Renal pelvis (tissue), 4 donors: Measurements from ENCODE around the gene QSOX1. TPM values are rescaled to one million over a fixed set of nuclear protein-coding genes. Genes with fewer than 3 reads are reported as not detected.

Experiments
- DNase-seq: peaks from one replicate; pipeline ENCODE4 v3.0.0-alpha.2; 2013
- polyA plus RNA-seq, 3 donors: library from polyadenylated mRNA; unstranded; fragments of 120-200 nt; gene quantifications; one replicate each; pipeline ENCODE4 v1.2.1, GENCODE V29; 2013; ENCODE audit not compliant: insufficient read length in 3 of 3

The QSOX1 gene
- polyA plus RNA-seq, 3 donors = 59.2 to 68.7 (median 67.7) TPM

DNA sequence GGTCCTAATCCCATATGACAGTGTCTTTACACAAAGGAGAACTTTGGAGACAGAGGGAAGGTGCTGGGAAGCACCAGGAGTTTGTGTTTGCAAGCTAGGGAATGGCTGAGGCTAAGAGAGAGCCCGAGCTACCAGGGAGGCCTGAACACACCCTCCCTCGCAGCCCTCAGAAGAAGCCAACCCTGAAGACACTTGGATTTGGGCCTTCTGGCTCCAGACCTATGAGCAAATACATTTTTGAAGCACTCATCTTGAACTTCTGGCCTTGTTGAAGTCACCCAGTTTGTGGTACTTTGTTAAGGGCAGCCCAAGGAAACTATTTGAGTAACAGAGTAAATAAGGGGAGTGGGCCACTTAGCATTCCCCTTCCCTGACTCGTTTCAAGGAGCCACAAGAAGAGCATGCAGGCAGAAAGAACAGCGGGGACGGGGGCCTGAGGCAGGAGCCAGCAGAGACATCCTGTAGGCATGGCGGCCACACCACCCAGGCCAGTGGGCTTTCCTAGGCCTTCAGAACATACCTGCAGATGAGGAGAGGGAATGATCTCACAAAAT, 13.2 kb upstream of the QSOX1 start:
- DNase-seq = no peak

DNA sequence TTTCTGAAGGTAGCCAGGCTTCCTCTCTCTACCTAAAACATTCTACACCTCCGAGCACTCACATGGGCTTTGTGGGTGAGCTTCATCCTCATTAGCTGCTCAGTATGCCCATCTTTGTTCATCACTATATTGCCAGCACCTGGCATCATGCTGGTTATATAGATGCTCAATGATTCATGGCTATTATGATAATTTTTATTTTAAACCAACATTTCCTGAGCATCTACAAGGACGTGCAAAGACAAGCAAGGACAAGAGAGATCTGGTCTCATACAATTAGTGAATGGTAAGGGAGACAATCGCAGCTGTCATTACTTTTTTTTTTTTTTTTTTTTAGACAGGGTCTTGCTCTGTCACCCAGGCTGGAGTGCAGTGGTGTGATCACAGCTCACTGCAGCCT, 11.3 kb upstream of the QSOX1 start:
- no peak for DNase-seq

DNA sequence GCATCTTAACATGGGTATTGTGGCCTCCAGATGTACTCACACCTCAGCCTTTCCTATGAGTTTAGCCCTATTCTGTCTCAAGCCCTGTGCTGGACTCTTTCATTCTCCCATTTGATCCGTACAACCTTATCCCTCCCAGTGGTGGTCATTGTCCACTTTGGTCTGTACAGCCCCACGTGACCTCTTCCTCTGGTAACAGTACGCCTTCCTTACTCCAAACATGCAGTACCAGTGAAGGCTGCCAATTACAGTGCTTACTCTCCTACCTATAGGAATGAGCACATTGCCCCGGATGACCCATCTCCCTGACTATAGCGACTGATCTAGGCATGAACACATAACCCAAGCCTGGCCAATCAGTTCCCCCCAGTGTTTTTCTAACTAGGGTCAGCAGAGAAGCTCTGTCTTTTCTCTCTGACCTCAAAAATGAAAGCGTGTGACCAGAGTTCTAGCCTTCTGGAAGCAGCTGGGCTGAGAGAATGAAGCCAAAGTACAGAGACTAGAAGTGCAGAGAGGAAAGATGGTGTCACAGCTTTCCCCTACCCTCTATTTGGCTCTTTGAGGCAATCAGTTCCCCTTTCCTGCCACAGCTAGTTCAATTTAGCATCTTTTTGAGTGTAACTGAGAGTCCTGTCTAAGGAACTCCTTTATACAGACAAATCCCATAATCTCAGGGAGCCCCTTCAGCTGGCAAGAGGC, 9.9 kb upstream of the QSOX1 start:
- no peak for DNase-seq

DNA sequence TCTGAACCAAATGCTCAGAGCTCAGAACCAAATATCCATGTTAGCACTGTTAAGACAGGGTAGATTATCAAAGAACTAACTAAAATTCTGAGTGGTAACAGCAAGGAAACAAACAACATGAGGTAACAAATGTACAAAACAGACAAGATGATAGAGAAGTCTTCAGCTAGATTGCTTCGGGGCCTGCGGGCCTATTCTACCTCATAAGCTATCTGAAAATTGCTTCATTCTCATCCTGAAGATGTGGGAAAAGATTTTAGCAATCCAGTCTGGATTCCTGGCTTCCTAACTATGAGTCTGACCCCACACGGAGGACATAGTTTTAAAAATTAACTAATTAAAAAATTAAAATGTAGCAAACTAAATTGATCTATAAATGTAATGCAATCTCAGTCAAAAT, 9.2 kb upstream of the QSOX1 start:
- DNase-seq = no peak

DNA sequence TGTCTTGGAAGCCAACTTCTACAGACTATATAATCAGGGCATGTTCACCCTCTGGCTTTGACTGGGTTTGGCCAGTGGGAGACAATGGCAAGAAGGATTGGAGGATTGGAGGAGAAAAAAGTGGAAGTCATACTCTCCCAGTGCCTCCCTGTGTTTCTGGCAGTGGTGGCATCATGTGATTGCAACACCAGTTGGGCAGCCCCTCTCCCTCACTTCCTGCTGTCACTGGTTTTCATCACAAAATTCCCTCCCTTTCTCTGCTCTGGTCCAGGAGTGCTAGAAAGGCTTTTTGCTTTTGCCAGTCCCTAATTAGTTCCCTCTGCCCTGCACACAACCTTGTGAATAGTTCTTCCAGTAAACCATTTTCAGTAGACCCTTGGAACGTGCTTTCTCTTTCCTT, 3.7 kb upstream of the QSOX1 start:
- no peak for DNase-seq

DNA sequence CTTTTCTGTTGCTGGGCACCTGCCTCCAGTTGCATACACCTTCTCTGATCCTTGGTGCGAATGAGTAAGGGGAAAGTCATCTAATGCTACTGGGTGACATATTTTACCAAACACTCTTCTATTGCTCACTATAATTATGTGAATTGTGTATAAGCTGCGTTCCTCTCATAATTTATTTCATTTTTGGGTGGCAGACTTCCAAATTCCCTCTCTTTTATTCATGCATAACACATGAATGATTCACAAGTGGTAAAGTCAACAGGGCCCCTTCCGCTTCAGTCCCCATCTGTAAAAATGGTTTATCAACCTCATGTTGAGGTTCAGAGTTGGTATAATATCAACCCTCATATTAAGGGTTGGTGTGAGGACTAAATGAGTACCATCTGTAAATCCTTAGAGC, 3.2 kb upstream of the QSOX1 start:
- no peak for DNase-seq

DNA sequence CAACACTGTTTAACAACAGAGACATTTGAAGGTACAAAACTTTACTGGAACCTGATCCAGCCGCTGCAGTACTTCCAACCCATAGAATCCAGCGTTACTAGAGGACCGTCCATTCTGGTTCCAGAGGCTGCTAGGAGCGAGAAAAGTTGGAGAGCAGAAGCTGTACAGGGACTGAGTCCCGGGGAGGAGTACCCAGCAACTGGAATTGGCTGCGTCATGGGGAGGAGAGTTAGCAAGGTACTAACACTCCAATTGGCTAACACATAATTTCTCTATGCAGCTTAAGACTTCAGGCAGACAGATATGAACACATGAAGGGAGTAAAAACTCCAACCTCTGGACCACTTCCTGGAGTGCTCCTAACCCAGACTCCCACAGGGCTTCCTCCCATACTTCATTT, 2.1 kb upstream of the QSOX1 start:
- DNase-seq = no peak

DNA sequence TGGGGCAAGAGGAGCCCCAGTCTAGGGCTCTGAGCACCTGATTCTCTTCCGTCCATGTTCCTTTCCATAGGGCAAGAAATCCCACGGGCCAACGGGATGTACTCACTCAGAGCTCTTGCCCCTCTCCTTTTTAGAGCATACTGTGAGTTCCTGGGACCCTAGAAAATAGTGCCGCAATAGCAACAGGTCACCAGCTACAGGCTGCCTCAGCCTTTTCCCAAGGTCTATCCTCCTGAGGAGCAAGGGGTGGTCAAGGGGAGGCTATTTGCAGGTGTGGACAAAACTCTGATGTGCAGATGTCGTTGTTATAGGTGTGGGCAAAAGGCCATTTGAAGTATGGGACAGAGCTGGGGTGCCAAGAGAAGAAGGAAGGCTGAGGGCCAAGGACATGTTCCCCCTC, 1.6 kb upstream of the QSOX1 start:
- no peak for DNase-seq

DNA sequence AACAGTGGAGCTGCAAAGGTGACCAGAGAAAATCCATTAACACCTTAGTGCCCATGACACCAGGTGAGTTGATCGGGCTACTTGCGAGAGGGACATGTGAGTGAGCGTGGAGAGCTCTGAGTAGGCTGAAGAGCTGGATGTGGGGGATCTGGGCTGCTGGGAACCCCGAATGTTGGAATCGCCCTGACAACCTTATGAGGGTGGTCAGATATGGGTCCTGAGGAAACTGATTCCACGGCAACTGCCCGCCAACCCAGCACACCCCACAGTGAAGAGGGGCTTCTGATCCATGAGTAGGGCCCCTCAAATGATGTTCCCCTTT, 705 bp upstream of the QSOX1 start:
- no peak for DNase-seq

DNA sequence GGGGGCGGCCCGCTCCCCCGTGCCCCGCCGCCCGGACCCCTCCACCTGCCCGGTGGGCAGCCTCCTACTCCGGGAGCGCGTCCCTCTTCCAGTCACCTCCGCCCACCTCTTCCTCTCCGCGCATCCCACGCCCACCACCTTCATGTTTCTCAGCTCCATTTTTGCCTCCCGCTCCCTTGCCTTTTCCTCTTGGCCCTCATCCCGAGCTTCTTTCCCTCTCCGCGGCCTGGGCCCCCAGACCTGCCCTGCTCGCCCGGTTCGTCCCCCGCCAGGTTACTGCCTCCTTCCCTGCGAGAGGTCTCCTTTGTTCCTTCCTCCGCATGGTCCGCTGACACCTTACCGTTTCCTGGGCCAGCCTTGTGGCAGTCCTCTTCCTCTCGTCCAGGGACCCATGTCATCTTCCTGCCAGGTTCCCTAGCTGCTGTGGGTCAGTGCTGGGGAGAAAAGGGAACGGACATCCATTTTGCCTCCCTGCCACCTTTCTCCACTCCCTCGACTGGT, 563 bp downstream of the QSOX1 start:
- DNase-seq = peak; percentile 22

DNA sequence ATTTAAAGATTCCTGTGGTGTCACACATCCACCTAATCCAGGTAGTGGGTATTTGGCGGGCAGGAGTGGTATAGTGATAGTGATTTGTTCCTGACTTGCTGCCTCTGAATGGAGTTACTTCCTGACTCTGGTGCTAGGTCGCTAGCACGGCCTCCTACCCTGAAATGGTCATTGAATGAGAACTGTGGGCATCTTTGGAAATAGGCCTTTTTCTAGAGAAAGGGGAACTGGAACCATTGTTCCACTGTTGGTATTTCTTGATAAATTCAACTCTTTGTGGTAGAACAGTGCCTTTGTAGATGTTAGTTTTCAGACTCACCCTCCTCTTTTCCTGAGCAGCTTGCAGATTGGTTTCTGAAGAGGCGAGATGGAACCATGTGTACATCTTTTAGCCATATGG, 1.5 kb downstream of the QSOX1 start:
- no peak for DNase-seq

DNA sequence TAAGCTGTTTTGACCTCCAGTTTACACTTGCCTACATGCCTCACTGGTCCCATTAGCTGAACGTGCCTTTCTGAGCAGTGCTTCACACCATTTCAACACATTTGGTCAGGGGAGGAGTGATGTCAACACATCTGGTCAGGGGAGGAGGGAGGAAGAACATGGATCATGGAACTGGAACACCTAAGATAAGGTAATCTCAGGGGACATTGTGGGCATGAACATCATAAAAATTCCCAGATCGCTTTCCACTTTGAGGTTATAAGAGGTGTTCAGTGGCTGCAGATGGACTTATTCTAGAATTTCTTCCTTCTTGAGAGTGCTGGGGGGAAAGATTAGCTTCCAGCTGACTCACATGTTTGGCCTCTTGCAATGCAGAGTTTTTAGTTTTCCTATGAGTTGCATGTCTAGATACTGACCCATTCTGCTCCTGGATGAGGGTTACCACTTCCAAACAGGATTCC, 2.0 kb downstream of the QSOX1 start:
- no peak for DNase-seq

DNA sequence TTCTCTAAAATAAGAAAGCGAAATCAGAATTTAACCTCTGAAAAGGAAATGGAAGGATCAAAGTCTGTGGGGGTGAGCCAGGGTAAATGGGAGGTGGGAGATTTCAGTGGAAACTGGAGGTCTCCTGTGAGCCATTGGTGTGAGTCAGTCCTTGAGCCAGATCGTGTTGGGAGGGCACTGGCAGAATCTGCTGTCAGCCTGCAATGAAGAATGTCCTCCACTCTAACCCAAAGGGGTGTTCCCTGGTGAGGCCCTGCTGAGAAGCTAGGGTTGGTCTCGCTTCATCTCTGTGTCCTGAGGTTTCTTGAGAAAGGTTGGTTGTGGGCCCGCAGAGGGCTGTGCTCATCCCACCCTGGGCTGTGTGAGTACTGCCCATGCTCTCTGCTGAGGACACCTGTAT, 2.4 kb downstream of the QSOX1 start:
- no peak for DNase-seq

DNA sequence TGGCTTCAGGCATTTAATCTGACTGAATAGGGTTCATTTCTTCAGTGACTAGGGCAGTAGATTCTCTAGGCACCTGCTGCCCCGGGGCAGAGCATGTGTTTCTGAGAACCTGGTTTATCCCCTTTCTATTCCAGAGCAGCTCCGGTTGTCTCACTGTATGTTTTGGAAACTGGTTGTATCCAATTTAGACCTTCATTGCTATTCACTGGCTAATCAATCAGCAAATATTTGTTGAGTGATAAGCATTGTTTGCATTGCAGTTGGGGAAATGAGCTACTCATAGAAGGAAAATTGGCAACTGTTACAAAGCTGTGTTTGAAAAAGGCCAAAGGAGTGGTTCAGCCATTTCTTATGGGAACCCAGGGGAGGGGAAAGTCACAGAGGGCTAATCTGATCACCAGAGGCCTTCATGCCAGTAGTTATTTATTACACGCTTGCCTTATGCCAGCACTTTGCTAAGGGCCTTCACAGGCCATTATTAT, 2.9 kb downstream of the QSOX1 start:
- DNase-seq = no peak

DNA sequence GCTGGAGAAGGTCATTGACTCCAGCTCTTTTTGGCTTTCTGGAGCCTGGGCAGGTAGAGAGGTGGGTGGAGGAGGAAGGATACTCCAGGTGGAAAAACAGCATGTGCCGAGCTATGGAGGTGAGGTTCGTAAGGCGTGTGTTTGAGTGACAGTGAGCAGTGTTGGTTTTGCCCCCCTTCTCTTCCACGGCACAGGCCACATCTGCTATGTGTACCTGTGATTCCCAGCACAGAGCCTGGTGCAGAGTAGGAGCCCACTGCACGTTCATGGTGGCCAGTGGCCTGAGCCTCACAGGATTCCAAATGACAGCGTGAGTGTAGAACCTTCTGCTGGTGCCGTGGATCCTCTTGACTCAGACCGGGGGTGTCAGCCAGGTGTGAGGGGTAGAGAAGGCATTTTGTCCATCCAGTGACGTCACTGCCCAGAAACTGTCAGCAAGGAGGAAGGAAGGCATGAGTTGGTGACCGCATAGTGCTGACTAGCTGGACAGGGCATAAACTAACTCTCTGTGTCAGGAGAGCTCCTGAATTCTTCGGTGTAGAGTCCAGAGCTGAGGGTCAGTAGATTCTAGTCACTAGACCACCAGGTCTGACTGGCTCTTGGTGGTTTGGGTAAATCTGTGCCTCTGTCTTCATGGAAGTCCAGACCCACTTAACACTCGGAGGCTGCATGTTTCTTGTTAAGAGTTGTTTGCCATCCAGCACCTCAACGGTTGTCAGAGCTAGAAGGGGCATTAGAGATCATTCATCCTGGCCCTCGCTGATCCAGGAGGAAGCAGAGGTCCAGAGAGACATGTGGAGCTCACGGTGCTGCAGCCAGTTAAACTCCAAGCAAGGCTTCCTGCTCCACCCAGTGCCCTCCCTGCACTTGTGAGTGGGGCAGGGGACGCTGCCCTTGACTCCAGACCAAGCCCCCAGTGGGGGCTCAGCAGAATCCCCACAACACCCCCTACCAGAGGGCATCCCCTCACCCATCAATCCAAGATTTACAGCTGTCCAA, 3.8 kb downstream of the QSOX1 start:
- no peak for DNase-seq

DNA sequence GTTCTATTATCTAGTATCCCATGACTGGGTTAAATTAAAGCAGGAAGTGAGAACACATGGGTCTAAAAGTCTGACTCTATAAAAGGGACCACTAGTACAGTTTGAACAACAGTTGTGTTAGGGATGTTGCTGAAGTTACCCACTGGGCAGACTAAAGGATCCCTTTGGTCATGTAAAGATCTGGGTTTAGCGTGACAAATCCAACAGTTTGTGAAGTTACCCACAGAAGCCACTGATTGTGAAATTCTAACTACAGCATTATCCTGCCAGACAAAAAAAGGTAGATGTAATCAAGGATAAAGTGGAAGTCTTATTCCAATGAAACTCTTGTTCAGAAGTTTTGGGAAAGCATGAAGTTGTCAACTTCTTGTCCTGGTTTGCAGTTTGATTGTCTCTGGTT, 5.7 kb downstream of the QSOX1 start:
- DNase-seq = no peak

DNA sequence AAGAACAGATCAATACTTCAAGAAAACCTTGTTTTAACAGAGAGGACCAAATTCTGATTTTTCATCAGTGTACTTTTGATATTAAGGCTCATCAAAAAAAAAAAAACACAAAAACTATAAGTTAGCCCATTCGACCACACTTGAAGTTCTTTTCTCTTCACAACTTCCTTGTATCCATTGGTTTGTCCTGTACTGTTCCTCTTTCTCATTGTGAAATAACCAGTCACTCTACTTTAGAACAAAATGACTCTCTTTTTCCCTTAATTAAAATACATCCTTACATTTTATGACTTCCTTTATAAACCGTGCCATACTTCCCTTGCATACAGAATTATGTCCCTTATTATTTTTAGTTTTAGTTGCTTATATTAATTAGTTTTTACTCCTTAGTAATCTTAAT, 8.4 kb downstream of the QSOX1 start:
- no peak for DNase-seq

DNA sequence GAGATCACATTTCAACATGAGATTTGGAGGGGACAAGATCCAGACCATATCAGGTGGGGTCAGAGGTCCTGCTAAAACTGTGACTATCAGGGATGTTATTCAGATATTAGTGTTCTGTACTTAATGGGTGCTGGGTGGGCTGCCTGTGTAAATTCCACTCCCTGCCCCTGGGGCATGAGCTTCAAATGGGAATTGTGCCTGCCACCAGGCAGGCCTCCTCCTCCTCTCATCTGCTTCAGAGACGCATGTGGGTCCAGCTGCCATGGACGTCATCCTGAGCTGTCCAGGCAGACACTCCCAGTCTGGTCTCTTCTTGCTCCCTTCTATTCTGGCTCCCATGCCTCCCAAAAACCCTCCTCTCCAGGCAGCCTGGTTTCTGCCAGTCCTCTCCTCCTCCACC, 10.4 kb downstream of the QSOX1 start:
- DNase-seq = no peak

DNA sequence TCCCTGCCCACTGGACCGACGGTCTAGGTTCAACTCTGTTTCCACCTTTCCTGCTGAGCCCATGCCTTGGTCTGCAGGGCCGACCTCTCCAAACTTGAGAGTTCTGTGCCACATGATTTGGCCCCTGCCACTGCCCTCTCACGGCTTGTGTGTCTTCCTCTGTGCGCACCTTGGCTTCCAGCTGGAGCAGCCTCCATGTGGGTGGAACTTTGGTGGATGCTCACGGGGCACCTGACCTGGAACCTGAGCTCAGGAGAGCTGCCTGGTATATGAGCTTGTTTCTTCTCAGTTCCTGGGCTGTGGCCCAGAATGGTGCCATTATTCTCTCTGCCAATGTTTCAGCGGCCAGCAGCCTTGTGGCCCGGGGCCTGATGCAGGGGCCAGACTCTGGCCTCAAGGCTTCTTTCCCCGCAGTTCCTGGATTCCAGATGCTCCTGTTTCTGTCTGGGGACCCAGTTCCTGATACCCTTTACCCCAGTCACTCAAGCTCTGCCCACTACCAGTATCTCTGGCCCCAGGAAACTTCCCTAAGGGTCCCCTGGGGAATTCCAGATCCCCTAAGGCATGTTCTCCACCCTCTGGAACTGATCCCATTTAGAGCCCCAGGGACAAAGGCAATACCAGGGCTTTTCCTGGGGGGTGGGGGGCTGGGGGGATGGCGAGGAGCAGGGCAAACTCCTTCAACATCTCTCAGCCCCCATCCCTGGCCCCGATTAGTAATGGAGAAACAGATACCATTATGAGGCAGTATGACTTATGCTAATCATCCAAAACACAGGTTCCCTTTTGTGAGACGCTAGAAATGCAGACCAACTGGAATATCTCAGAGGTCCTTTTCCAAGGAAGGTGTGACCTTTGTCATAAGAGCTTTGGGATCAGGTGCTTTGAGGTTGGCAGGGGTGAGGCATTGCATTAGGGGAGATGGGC, 11.1 kb downstream of the QSOX1 start:
- DNase-seq = no peak

DNA sequence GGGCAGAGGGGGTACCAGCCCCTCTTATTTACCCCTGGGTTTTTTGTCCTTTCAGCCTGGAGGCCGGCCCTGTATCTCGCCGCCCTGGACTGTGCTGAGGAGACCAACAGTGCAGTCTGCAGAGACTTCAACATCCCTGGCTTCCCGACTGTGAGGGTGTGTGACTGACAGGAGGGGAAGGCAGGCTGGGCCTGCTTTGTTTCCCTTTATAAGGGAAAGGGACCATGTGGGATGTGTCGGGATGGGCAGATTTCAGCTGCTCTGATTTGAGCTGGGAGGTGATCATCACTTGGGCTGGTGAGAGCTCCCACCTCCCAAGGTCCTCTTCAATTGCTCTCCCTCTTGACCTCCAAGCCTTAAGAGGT, 11.7 kb downstream of the QSOX1 start:
- DNase-seq = no peak

DNA sequence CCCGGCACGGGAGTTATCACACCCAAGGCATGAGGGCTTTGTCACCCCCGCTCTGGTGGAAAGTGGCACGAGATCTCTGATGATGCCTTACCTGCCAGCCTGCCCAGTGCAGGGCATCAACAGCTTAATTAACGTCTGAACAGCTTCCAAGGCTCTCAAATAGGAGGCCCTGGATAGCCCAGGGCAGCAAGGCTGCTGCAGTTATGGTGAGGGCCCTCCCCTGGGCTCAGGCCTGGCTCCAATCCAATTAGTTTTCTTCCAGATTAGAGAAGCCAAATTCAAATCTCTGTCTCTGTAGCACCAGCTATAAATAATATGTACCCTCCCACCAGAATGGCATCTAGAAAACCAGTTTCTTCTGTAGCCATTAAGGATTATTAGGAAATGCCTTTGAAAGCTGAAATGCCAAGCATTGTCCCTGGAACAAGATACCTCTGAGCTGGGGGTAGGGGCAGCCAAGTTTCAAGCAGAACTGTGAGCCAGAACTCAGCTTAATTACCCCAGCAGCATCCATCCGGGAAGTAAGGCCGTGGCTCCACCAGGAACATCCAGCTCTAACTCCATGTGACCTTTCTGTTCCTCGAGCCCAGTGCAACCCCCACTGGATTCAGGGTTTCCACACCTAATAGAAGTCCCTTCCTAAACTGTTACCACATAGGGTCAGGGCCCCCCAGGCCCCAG, 12.5 kb downstream of the QSOX1 start:
- peak; percentile 23 for DNase-seq
